HepG2 (cell line): ENCODE measurements around the gene COQ8B. TPM values are rescaled to one million over a fixed set of nuclear protein-coding genes. Genes with fewer than 3 reads are reported as not detected.

Experiments used
- ARID4A ChIP-seq: sonication (generic); formaldehyde crosslinking; IDR thresholded peaks from 2 replicates; pipeline ENCODE4 v1.5.0; 2020; ENCODE audit warnings: mild to moderate bottlenecking, missing genetic modification reagents, borderline replicate concordance
- GLMP ChIP-seq: sonication (generic); formaldehyde crosslinking; IDR thresholded peaks from 2 replicates; pipeline ENCODE4 v1.9.0; 2021; ENCODE audit warnings: missing genetic modification reagents, mild to moderate bottlenecking, borderline replicate concordance
- HDAC2 ChIP-seq: sonication (generic); formaldehyde crosslinking; IDR thresholded peaks from 2 replicates; pipeline ENCODE4 v1.4.0; 2020; ENCODE audit warnings: missing genetic modification reagents
- HMGXB3 ChIP-seq: sonication (generic); formaldehyde crosslinking; IDR thresholded peaks from 2 replicates; pipeline ENCODE4 v1.4.0; 2020; ENCODE audit warnings: missing genetic modification reagents, borderline replicate concordance
- NFAT5 ChIP-seq: sonication (generic); formaldehyde crosslinking; IDR thresholded peaks from 2 replicates; pipeline ENCODE4 v1.4.0; 2020; ENCODE audit warnings: missing genetic modification reagents
- RAD51 ChIP-seq: fragments of 450-650 bp; IDR thresholded peaks from 2 replicates; pipeline ENCODE4 v1.6.1; 2016; ENCODE audit warnings: borderline replicate concordance
- SATB2 ChIP-seq: sonication (generic); formaldehyde crosslinking; IDR thresholded peaks from 2 replicates; pipeline ENCODE4 v1.5.0; 2020; ENCODE audit warnings: missing genetic modification reagents
- SSRP1 ChIP-seq: IDR thresholded peaks from 2 replicates; pipeline ENCODE4 v1.6.1; 2016; ENCODE audit warnings: control low read depth
- ZKSCAN1 ChIP-seq: fragments of 150-350 bp; IDR thresholded peaks from 2 replicates; pipeline ENCODE4 v1.6.1; 2014; ENCODE audit warnings: low read length
- ZKSCAN5 ChIP-seq: sonication (generic); formaldehyde crosslinking; IDR thresholded peaks from 2 replicates; pipeline ENCODE4 v1.5.1; 2020; ENCODE audit warnings: mild to moderate bottlenecking, missing genetic modification reagents
- ZNF20 ChIP-seq: sonication (generic); formaldehyde crosslinking; IDR thresholded peaks from 2 replicates; pipeline ENCODE4 v1.4.0; 2020; ENCODE audit warnings: mild to moderate bottlenecking, moderate library complexity, missing genetic modification reagents
- ZNF619 ChIP-seq: sonication (generic); formaldehyde crosslinking; IDR thresholded peaks from 2 replicates; pipeline ENCODE4 v1.4.0; 2020; ENCODE audit warnings: mild to moderate bottlenecking, missing genetic modification reagents
- ZNF629 ChIP-seq: sonication (generic); formaldehyde crosslinking; conservative IDR thresholded peaks from 2 replicates; pipeline ENCODE4 v1.5.0; 2020; ENCODE audit warnings: missing genetic modification reagents
- ZNF878 ChIP-seq: sonication (generic); formaldehyde crosslinking; IDR thresholded peaks from 2 replicates; pipeline ENCODE4 v1.8.1; 2023; ENCODE audit warnings: mild to moderate bottlenecking, missing genetic modification reagents, moderate library complexity
- polyA plus RNA-seq, 8 experiments: library from polyadenylated mRNA; depleted of rRNA in 3 of 8; stranded (reverse) in 7 of 8; unstranded in 1 of 8; fragments of >200 nt; fragmentation: Illumina TruSeq in 4 of 8; extraction: Trizol in 4 of 8; gene quantifications; 2 replicates each; pipeline versions ENCODE4 v1.2.1 to v1.2.3, GENCODE V29; 2011 to 2016; ENCODE audit warnings: low read depth in 4 of 8, missing spikeins in 1 of 8, mixed read lengths in 1 of 8; ENCODE audit not compliant: insufficient read depth in 1 of 8
- total RNA-seq, 5 experiments: library from RNA; depleted of rRNA; stranded (reverse); fragments of >200 nt; fragmentation: Illumina TruSeq; extraction: Trizol; gene quantifications; 2 replicates each; pipeline ENCODE4 v1.2.3, GENCODE V29; 2016; ENCODE audit warnings: low read depth in 1 of 5

Gene COQ8B
- total and polyA plus RNA-seq, 2 of the 13 experiments (the other 11 are each of a cell fraction or from before 2014, with no cell fraction given) = 12.3 to 17.2 TPM

GRCh38 chr19:40750058-40750873, 33.6 kb upstream of the COQ8B start, which contains the start of gene ACTMAP (continued):
- TF ChIP-seq SSRP1 (CRISPR knock-in tag) (no peak), GLMP (CRISPR knock-in tag) (no peak), ZNF878 (CRISPR knock-in tag) (no peak), ZNF629 (CRISPR knock-in tag) (no peak), HDAC2 (CRISPR knock-in tag) (peak; percentile 41; the same call in 1 of the 2 replicates), ZKSCAN1 (no peak), ZNF619 (CRISPR knock-in tag) (no peak), NFAT5 (CRISPR knock-in tag) (no peak), RAD51 (peak; percentile 100), ZKSCAN5 (CRISPR knock-in tag) (no peak), ARID4A (CRISPR knock-in tag) (no peak; the same call in 1 of the 2 replicates), HMGXB3 (CRISPR knock-in tag) (peak; percentile 61; the same call in 1 of the 2 replicates), SATB2 (CRISPR knock-in tag) (0 out of 2 replicates have a peak, but pooled peaks have one; percentile 12), ZNF20 (no peak)
